KOPT-K1 (cell line): ENCODE results near the gene NAV2.

Source experiments
- H3K27ac ChIP-seq: fragments of 200-600 bp; sonication (generic); 2 replicates; pipeline ENCODE4 v1.5.1; 2016; ENCODE audit warnings: antibody characterized with exemption, mild to moderate bottlenecking, low read depth, low read length; ENCODE audit not compliant: poor library complexity, severe bottlenecking
- H3K36me3 ChIP-seq: fragments of 200-600 bp; sonication (generic); 2 replicates; pipeline ENCODE4 v1.5.1; 2017; ENCODE audit warnings: antibody characterized with exemption, mild to moderate bottlenecking, low read length, moderate library complexity; ENCODE audit not compliant: insufficient read depth
- H3K9me3 ChIP-seq: fragments of 200-600 bp; sonication (generic); 2 replicates; pipeline ENCODE4 v1.5.1; 2017; ENCODE audit warnings: antibody characterized with exemption, low read length, mild to moderate bottlenecking; ENCODE audit not compliant: insufficient read depth, poor library complexity, severe bottlenecking

Gene NAV2

DNA sequence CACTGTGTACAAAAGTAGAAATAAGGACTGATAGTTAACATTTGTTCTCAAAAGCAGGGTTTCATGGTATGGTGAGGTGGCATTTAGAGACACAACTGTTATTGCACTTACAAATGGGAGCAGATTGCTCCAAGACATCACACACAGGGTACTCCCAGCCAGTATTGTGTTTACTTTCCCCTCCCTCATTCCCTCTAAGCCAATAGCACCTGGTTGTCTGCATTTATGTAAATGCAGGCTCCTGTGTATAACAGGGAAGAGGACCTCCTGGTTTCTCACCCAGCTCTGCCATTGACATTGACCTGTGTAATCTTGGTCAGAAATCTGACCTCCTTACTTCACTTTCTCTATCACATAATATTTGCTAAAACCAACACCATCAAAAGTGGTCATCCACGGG is 154.4 kb downstream of the NAV2 start:
- H3K27ac ChIP-seq = no peak overlapping the region
- H3K36me3 ChIP-seq = no peaks in the 10 kb centered on the region
- no peaks in the 10 kb centered on the region for H3K9me3 ChIP-seq

DNA sequence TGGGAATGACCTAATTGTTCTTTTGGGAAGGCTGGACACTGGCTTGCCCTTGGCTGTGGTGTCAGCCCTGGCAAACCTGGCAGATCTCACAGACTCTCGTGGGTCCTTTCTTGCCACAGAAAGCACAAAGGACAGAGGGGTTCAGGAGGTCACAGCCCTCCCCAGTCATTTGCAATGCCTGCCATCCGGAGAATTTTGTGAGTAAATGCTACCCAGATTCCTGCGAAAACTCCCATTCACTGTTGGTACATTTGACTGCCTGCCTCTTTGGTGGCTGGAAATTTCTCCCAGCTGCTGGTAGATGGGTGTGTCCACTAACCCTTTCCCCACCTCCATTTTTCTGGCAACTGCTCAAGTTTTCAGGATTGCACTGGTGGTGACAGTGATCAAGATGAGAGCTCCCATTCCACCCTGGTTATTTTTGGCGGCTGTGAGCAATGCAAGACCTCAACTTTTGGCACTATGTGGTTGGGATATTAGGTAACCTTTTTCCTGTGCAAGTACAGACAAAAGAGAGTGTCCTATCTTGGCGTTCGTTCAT is 155.7 kb downstream of the NAV2 start:
- H3K27ac ChIP-seq = no peak overlapping the region
- H3K36me3 ChIP-seq = no peaks in the 10 kb centered on the region
- H3K9me3 ChIP-seq = no peaks in the 10 kb centered on the region

DNA sequence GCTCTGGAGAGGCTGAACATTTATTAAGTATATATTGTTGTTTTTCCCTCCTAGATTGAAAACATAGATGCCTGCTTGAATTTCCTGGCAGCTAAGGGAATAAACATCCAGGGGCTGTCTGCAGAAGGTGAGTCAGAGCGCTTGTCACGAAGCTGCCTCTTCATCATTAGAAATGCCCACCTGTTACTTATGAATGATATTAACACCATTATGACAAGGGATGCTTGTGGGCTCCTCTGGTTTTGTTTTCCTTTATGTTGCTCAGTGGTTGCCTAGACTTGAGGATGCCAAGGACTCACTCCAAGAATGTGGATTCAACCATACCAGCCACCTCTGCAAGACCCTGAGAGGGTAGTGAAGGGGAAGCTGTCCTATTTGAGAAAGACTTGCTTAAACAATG is 156.2 kb downstream of the NAV2 start:
- Histone ChIP-seq H3K27ac (no peak overlapping the region), H3K9me3 (no peaks in the 10 kb centered on the region), H3K36me3 (no peaks in the 10 kb centered on the region)

DNA sequence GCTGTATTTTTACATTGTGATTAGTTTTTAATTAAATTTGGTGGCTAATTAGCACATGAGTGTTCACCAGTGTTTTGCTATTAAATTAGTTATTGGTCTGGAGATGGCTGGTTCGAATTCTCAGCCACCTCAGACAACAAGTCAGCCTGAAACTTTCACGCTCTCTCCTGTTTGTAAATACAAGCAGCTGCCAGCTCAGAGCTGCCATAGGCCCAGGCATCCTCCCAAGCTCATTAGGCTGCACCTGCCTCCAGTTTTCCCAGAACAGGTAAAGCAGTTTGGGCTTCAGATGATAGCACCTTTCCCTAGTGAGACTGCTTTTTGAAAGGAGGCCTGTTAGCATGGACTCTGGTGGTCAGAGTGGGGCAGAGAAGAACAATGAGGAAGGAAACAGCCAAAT is 156.8 kb downstream of the NAV2 start:
- H3K36me3 ChIP-seq = no peaks in the 10 kb centered on the region
- H3K27ac ChIP-seq = no peak overlapping the region

DNA sequence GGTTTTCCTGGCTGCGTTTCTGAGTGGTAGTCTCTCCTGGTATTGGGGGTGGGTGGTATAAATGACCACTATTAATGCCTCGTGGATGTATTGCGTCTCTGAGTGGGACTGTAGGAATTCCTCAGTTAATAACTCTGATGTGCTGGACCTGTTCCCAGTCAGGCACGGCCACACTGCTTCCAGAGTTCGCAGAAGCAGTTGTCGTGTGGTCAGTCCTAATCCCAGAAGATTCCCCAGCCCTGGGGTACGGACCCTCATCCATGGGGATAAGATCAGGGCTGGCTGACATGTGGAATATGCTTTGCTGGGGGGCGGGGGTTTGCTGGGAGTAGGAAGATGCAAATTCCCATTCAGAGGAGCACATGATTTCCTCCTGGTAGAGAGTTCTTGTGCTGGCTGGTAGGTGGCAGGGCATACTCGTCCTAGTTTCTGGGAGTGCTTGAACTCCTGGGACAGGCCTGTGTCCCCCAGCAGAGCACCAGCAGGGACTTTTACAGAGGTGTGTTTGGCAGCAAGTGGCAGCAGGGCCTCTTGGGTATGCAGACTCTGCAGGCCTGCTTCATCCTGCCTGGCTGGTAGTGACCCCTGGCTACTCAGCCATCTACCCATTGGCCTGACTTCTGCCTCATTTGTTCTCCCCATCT is 157.4 kb downstream of the NAV2 start:
- Histone ChIP-seq H3K36me3 (no peaks in the 10 kb centered on the region), H3K9me3 (no peaks in the 10 kb centered on the region), H3K27ac (no peak overlapping the region)

More for the DNA sequence above, 156.8 kb downstream of the NAV2 start:
- no peaks in the 10 kb centered on the region for H3K9me3 ChIP-seq

DNA sequence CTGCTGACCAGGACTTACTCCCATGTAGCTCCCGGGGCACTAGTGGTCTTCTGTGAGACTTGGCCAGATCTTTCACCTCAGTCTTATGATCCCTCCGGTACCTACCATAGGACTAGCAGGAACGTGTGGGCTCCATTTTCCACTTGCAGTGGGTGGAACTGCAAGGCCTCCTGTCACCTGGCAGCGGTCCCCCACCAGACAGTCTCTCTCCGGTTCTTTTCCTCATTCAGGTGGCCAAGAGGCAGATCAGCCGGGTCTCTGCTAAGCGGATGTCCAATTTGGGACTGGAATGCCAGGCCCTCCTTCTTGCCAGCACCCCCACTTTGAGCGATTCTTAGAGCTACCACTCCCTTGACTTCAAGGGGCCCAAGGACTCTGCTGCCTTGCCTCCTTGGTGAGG is 158.9 kb downstream of the NAV2 start:
- H3K9me3 ChIP-seq = no peaks in the 10 kb centered on the region
- no peak overlapping the region for H3K27ac ChIP-seq
- H3K36me3 ChIP-seq = no peaks in the 10 kb centered on the region

DNA sequence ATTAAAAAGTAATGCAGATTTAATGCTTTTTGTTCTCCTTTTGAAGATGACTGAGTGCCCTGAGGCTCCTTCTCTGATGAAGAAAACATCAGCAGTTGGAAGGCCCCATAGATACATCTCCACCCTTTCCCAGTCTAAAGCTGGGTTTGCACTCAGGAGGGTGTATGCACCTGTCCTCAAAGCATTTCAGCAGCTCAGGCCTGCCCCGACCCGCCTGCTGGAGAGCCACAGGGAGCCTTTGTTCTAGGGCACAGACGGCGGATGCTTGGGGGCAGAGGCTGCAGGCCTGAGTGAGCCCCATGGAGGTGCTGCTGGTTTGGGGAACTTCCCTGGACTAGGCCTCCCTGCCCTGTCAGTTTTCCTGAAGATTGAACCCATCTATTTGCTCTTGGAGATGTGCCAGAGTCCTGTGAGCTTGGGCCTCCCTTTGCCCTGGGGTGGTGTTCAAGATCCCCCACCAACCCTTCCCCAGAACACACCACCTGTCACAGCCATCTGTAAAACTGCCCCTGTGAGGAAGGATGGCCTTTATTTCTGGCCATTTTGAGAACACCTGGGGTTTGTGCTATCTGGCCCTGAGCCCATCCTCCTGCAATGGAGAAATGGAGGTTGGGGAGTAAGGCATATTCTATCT is 160.0 kb downstream of the NAV2 start:
- no peaks in the 10 kb centered on the region for H3K36me3 ChIP-seq
- no peak overlapping the region for H3K27ac ChIP-seq
- H3K9me3 ChIP-seq = no peaks in the 10 kb centered on the region

DNA sequence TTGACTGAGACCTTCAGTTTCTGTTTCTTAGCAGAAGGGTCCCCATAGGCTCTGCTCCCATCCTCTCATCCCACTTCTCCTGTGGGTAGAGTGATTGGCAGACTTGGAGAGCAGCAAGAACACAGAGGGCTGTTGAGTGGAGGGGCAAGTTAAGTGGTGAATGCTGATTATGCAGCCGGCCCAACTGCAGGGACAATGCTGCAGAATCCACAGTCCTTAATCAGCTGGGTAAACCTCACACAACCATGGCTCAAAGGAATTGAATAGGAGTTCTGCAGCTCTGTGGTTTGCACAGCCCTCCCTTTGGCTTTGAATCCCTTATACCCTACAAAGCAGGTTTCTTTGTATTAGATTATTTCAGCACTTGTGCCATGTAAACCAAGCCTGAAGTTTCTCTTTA is 161.1 kb downstream of the NAV2 start:
- no peaks in the 10 kb centered on the region for H3K9me3 ChIP-seq
- no peak overlapping the region for H3K27ac ChIP-seq

DNA sequence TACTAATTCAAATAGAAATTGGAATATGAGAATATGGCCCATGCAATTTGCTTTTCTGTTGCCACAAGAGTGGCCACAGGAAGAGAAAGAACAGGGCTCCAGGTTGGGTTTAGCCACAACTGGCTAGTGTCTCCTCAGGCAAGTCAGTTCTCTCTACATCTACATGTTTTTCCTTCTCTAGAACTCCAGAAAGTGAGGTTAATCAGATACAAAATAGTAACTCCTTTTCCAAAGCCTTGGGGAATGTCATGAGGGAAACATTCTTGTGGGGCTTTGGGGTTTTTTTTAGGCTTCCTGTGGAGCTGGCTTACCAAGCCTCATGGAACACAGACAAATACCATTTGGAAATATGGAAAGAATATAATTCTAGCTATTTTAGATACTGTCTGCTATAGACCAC is 161.6 kb downstream of the NAV2 start:
- no peak overlapping the region for H3K27ac ChIP-seq
- H3K36me3 ChIP-seq = no peaks in the 10 kb centered on the region
- no peaks in the 10 kb centered on the region for H3K9me3 ChIP-seq

More for the DNA sequence above, 161.1 kb downstream of the NAV2 start:
- no peaks in the 10 kb centered on the region for H3K36me3 ChIP-seq

DNA sequence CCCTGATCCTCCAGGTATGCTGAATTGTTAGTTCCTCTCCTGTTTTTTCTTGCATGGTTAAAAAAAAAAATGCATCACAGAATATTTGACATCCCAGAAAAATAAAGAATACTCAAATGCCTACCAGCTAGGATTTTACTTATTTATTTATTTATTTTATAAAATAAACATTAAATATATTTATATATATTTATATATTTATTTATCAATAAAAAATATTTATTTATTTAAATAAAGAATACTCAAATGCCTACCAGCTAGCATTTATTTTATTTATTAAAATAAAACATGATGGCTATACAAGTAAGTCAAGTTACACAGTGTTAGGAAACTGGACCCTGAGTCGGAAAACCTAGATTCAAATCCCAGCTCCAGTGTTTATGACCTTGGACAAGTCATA is 164.1 kb downstream of the NAV2 start:
- H3K9me3 ChIP-seq = no peaks in the 10 kb centered on the region
- H3K27ac ChIP-seq = no peak overlapping the region
- H3K36me3 ChIP-seq = no peaks in the 10 kb centered on the region

DNA sequence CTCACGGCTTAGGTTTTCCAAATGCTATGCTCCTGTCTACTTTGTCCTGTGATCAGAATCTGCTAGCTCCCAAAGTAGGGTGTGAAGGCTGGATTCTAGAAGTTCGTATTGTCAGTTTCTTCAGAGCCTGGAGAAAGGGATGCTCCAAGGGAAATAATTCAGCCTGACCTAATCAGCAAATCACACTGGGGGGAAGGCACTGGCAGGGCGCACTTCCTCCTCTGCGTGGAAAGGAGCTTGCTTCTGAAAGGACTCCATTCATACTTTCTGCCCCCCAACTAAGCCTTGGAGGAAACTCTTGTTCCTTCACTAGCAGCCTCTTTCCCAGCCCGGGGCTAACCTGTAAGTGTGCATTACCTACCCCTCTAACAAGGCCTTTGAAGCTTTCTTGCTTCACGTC is 165.9 kb downstream of the NAV2 start:
- no peak overlapping the region for H3K27ac ChIP-seq
- H3K36me3 ChIP-seq = no peaks in the 10 kb centered on the region
- H3K9me3 ChIP-seq = no peaks in the 10 kb centered on the region

DNA sequence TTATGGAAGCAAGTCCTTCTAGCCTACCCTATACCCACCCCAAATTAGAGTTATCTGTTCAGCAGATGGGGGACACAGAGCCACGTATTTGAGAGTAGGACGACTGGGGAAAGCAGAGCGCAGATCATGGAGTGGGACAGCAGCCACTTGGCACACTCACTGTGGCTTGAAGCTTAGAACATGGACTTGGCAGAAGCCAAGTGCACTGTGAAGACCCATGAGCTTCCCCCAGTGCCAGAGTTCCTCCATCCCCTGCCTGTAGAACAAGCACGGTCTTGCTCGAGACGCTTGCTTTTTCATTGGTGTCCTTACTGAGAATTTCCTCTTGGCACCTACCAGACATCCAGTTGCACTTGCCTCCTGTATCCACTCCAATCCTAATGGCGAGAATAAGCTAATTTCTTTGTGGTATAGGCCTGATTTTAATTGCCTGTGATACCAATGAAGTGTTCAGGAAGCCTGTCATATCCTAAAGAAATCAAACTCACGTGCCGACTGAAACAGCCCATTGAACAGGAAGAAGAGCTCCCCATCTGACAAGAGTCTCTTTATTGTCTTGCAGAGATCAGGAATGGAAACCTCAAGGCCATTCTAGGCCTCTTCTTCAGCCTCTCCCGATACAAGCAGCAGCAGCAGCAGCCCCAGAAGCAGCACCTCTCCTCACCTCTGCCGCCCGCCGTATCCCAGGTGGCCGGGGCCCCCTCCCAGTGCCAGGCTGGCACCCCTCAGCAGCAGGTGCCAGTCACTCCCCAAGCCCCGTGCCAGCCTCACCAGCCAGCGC is 166.9 kb downstream of the NAV2 start:
- no peak overlapping the region for H3K27ac ChIP-seq
- no peaks in the 10 kb centered on the region for H3K9me3 ChIP-seq
- no peaks in the 10 kb centered on the region for H3K36me3 ChIP-seq

DNA sequence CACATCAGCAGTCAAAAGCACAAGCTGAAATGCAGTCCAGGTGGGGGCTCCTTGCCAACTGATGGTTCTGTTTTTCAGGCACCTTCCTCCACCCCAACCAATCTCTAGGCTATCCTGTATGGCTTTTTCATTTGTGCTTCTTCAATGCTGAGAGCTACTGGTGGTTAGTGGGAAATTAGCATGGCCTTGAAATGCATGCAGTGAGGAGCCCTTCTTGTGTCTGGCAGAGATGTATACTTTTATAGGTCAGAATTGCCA is 167.4 kb downstream of the NAV2 start:
- H3K36me3 ChIP-seq = no peaks in the 10 kb centered on the region
- H3K9me3 ChIP-seq = no peaks in the 10 kb centered on the region
- H3K27ac ChIP-seq = no peak overlapping the region

DNA sequence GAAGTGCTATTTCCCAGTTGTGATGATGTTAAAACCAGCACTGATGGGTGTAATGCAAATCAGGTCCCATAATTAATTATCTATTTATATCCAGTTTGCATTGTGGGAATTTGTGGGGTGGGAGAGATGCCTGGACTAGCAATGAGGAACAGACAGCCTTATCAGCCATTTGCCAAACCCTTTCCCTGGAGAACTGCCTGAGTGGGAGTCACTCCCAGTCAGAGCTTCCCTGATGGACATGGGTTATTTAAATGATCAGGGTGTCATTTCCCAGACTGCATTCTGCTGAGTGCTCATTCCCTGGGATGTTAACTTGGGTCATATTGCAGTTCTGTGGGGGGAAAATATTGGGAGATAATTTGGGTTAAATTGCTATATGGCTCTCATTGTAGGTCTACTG is 168.5 kb downstream of the NAV2 start:
- H3K36me3 ChIP-seq = no peaks in the 10 kb centered on the region
- H3K27ac ChIP-seq = no peak overlapping the region
- no peaks in the 10 kb centered on the region for H3K9me3 ChIP-seq

DNA sequence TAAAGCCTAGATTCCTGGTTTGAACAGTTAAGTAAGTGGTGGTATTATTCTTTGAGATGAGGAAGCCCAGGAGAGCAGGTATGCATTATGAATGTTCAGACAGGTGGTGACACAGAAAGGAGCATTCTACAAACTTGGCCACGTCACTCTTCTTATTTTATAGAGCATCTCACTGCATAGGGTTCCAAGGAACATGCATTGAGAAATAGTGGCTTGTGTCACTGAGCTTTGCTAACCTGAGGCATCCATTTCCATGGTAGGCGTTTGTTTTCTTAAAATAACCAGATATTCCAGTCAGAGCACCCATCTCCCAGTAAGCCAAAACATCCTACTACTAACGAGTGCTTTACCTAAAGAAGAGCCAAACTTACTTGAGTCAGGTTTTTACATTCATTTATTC is 169.7 kb downstream of the NAV2 start:
- H3K36me3 ChIP-seq = no peaks in the 10 kb centered on the region
- no peaks in the 10 kb centered on the region for H3K9me3 ChIP-seq
- no peak overlapping the region for H3K27ac ChIP-seq

DNA sequence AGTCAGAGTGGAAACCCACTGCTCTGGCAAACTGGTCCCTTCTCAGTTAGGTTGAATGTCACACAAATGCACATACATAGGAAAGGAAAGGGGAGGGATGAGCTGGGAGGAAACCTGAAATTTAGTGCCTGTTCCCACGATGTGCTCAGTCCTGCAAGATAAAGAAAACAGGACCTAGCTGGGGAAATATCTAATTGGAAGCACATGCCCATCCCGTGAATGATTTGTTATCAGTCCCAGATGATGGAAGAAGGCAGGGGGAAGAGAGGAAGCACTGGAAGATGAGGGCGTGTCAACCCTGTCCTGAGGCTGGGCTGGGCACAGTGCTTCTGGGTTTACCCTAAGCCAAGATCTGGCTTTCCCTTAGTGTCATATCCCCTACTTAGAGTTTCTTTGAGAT is 173.9 kb downstream of the NAV2 start:
- H3K9me3 ChIP-seq = no peaks in the 10 kb centered on the region
- H3K27ac ChIP-seq = no peak overlapping the region
- H3K36me3 ChIP-seq = no peaks in the 10 kb centered on the region
